Measurements from ENCODE around the gene COP1. TPM values are rescaled to one million over a fixed set of nuclear protein-coding genes. Genes with fewer than 3 reads are reported as not detected.
A peak's percentile ranks its signal among the peaks of the same experiment; 100 is the strongest.
"Not testable (repeated sequence)": the region's sequence is repeated elsewhere in the genome, so short reads cannot be mapped to it uniquely, and the experiment has no call there.

The COP1 gene
- total RNA-seq, 1 donor from 2014 or later, result 38.7 TPM

GRCh38 chr1:176049582-176049981 lies 157.5 kb downstream of the COP1 start:
- DNase-seq (ENCODE audit: low read depth), result no peak

GRCh38 chr1:176046926-176047325 lies 160.2 kb downstream of the COP1 start:
- no peak for DNase-seq (ENCODE audit: low read depth)

DNA sequence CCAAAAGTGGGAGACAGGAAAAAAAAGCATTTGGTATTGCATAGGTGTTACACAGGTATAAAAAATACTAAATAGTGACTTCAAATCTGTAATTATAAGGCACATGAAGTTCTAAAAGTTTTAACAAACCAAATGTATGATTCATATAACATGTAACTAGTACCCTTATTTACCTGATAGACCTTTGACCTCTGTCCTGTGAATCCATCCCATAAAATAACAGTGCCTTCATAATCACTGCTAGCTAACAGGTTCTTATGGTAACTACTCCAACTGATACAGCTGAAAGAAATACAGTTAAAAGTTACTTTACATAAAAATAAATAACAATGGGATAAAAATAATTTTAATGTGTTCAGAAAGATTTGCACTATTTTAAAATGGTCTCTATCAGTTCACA lies 163.5 kb downstream of the COP1 start:
- no peak for DNase-seq (ENCODE audit: low read depth)

GRCh38 chr1:176033881-176034280 lies 173.2 kb downstream of the COP1 start:
- peak; percentile 17 for DNase-seq (ENCODE audit: low read depth)

DNA sequence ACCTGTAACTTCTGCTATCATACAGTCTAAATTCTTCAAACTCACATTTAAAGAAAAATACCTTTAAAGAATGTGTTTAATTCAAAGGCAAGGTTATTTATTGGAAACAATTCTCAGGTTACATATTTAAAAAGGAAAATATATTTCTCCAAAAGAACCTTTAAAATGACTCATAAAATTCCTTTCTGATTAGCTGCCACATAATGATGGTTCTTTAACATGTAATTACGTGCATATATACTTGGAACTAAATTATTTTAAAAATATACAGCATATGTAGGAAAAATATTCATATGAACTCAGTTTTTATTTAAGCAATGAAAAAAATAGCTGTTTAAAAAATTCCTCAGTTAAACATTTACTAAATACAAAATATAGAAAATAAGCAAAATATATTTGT lies 173.6 kb downstream of the COP1 start:
- no peak for DNase-seq (ENCODE audit: low read depth)

DNA sequence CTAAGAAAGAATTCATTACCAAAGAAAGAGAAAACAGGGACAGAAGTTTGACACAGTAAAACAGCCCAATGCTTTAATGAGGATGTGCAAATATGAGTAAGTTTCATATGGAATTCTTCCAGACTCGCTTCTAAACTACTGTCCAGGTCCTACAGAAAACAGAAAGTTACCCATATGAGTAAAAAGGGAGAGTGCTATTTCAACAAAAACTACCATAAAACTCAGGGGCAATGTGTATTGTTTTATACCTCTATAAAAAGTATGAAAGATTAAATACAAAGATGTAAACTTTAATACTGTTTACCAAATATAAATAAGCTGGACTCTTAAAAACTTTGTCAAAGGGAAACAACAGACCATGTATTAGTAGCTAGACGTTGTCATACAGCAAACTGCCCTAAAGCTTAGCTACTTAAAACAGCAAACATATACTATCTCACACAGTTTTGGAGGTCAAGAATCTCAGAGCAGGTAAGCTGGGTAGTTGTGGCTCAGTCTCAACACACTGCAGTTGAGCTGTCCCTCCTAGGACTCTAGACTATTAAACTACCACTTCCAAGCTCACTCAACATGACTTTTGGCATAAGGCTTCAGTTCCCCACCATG lies 174.9 kb downstream of the COP1 start:
- DNase-seq (ENCODE audit: low read depth), result no peak

DNA sequence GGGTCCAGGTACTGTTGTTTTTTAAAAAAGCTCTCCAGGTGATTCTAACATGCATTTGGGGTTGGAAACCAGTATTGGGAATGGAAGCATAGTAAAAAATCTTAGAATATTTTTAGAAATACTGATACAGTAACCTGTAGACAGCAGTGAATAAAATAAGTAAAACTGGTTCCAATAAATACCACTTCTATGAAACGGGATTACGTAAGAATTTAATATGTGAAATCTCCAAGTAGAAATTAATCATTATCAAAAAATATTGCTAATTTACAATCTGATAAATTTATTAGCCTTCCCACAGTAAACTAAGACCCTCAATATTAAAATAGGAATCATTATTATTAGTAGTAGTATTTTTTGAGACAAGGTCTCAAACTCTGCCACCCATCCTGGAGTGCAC lies 177.5 kb downstream of the COP1 start:
- DNase-seq (ENCODE audit: low read depth), result no peak

GRCh38 chr1:176029155-176029554 lies 177.9 kb downstream of the COP1 start:
- DNase-seq (ENCODE audit: low read depth), result no peak

GRCh38 chr1:176027934-176028333 lies 179.2 kb downstream of the COP1 start:
- not testable (repeated sequence) for DNase-seq (ENCODE audit: low read depth)

- DNase-seq (ENCODE audit: low read depth), result no peak
Measured at GRCh38 chr1:176022574-176022973, 184.5 kb downstream of the COP1 start.

GRCh38 chr1:176017722-176018121 lies 189.4 kb downstream of the COP1 start:
- no peak for DNase-seq (ENCODE audit: low read depth)

DNA sequence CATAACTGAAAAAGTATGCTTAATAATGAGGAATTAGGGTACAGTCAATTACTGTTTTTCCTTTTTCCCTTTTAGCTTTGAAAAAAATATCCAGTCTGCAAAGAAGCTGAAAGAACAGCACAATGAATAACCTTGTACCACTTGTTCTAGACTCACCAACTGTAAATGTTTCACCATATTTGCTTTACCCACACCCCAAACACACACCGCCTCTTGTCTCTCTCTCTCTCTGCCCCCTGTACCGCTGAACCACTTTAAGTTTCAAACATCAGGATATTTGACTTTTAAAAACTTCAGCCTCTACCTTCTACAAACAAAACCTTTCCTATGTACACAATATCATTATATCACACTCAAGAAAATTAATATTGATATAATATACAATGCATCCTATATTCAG lies 197.1 kb downstream of the COP1 start:
- DNase-seq (ENCODE audit: low read depth), result no peak

- not testable (repeated sequence) for DNase-seq (ENCODE audit: low read depth)
Measured at GRCh38 chr1:176007756-176008389, 199.2 kb downstream of the COP1 start.

GRCh38 chr1:175994660-175995059 lies 212.4 kb downstream of the COP1 start:
- DNase-seq (ENCODE audit: low read depth), result not testable (repeated sequence)

DNA sequence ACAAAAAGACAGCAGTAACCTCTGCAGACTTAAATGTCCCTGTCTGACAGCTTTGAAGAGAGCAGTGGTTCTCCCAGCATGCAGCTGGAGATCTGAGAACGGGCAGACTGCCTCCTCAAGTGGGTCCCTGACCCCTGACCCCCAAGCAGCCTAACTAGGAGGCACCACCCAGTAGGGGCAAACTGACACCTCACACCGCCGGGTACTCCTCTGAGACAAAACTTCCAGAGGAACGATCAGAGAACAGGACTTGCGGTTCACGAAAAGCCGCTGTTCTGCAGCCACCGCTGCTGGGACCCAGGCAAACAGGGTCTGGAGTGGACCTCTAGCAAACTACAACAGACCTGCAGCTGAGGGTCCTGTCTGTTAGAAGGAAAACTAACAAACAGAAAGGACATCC lies 214.3 kb downstream of the COP1 start:
- DNase-seq (ENCODE audit: low read depth), result not testable (repeated sequence)

DNA sequence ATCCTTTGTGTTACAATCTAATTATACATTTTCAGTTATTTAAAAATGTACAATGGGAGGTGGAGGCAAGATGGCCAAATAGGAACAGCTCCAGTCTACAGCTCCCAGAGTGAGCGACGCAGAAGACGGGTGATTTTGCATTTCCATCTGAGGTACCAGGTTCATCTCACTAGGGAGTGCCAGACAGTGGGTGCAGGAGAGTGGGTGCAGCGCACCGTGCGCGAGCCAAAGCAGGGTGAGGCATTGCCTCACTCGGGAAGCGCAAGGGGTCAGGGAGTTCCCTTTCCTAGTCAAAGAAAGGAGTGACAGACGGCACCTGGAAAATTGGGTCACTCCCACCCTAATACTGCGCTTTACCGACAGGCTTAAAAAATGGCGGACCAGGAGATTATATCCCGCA lies 214.9 kb downstream of the COP1 start:
- not testable (repeated sequence) for DNase-seq (ENCODE audit: low read depth)

DNA sequence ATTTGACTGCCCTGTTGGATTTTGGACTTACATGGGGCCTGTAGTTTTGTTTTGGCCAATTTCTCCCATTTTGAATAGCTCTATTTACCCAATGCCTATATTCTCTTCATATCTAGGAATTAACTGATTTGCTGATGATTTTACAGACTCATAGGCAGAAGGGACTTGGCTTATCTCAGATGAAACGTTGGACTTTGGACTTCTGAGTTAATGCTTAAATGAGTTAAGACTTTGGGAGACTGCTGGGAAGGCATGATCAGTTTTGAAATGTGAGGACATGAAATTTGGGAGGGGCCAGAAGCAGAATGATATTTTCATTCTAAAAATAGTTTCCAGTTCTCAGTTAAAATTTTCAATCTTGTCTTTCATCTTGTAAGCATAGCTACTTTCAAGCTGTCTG lies 222.3 kb downstream of the COP1 start:
- DNase-seq (ENCODE audit: low read depth), result no peak

- no peak for DNase-seq (ENCODE audit: low read depth)
Measured at GRCh38 chr1:175984057-175984812, 222.9 kb downstream of the COP1 start.

GRCh38 chr1:175983363-175983762 lies 223.7 kb downstream of the COP1 start:
- DNase-seq (ENCODE audit: low read depth), result not testable (repeated sequence)

DNA sequence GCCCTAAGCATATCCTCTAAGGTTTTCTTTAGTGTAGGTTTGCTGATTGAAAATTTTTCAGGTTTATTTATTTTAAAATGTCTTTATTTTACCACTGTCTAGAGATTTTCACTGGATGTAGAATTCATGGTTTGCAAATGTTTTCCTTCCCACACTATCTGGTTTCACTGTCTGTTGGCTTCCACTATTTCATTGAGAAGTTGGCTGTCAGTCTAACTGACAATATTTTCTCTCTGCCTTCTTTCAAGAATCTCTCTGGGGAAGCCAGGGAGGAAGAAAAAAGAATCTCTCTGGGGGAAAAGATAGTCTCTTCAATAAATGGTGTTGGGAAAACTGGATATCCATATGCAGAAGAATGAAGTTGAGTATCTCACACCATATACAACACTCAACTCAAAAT lies 226.0 kb downstream of the COP1 start:
- no peak for DNase-seq (ENCODE audit: low read depth)

GRCh38 chr1:175978926-175979325 lies 228.2 kb downstream of the COP1 start:
- no peak for DNase-seq (ENCODE audit: low read depth)

GRCh38 chr1:175978476-175978875 lies 228.6 kb downstream of the COP1 start:
- DNase-seq (ENCODE audit: low read depth), result peak; percentile 24

All from myocyte (in vitro differentiated cells).